ENCODE data around the gene NTN5. TPM values are rescaled to one million over a fixed set of nuclear protein-coding genes. Genes with fewer than 3 reads are reported as not detected.

NTN5 gene
- total and polyA plus RNA-seq, 9 of the 15 experiments (the other 6 are each of a cell fraction or from before 2014, with no cell fraction given), result not detected

- TF ChIP-seq SREBF1 (IDR thresholded peaks at IDR 0.05; ENCODE audit: borderline replicate concordance, low read depth, low read length), result no peak
- no peak for TF ChIP-seq EHMT2 (IDR thresholded peaks at IDR 0.05)
- TF ChIP-seq THRAP3 (IDR thresholded peaks at IDR 0.05; ENCODE audit: borderline replicate concordance), result no peak
- TF ChIP-seq MAX (CRISPR knock-in tag; IDR thresholded peaks at IDR 0.05), result no peak
- 0 out of 2 replicates have a peak, but pooled peaks have one; percentile 4 for TF ChIP-seq ZNF609 (CRISPR knock-in tag; IDR thresholded peaks at IDR 0.05; ENCODE audit: borderline replicate concordance)
- TF ChIP-seq ZNF717 (CRISPR knock-in tag; IDR thresholded peaks at IDR 0.05), result no peak
- no peak for TF ChIP-seq SMAD2 (IDR thresholded peaks at IDR 0.05; ENCODE audit: low read depth, low read length)
- TF ChIP-seq ZNF23 (CRISPR knock-in tag; IDR thresholded peaks at IDR 0.05), result no peak
- TF ChIP-seq CBX8 (IDR thresholded peaks at IDR 0.05; ENCODE audit: borderline replicate concordance, extremely low read depth, low read depth, low read length, poor library complexity, severe bottlenecking), result no peak
- peak; percentile 68 to 70 for TF ChIP-seq FOXK2 (conservative IDR thresholded peaks at IDR 0.05 in 1 of 2, IDR thresholded peaks at IDR 0.05 in 1 of 2; ENCODE audit: low read depth in 2 of 2)
- no peak for TF ChIP-seq PCBP1 (IDR thresholded peaks at IDR 0.05; ENCODE audit: low read depth, low read length, poor library complexity, severe bottlenecking)
- TF ChIP-seq STAT5A (IDR thresholded peaks at IDR 0.05; ENCODE audit: borderline replicate concordance, low read length), result no peak
- TF ChIP-seq TFE3 (CRISPR knock-in tag; IDR thresholded peaks at IDR 0.05), result no peak
- TF ChIP-seq RAD51 (IDR thresholded peaks at IDR 0.05; ENCODE audit: borderline replicate concordance, low read depth), result peak; percentile 37; the same call in 1 of the 2 replicates
- no peak for TF ChIP-seq FOS (IDR thresholded peaks at IDR 0.05; ENCODE audit: extremely low read depth, insufficient read length)
- no peak for TF ChIP-seq NEUROD1 (IDR thresholded peaks at IDR 0.05; ENCODE audit: borderline replicate concordance, low read depth, low read length, partially characterized antibody)
- TF ChIP-seq ESRRA (IDR thresholded peaks at IDR 0.05; ENCODE audit: borderline replicate concordance, low read depth), result no peak
- no peak for TF ChIP-seq ZBTB12 (CRISPR knock-in tag; IDR thresholded peaks at IDR 0.05)
- no peak for TF ChIP-seq CCNT2 (IDR thresholded peaks at IDR 0.05; ENCODE audit: borderline replicate concordance, extremely low read depth, insufficient read length, low read depth, low read length)
- TF ChIP-seq TRIM28 (IDR thresholded peaks at IDR 0.05), result 0 out of 2 replicates have a peak, but pooled peaks have one; percentile 17
- TF ChIP-seq TGIF2 (CRISPR knock-in tag; IDR thresholded peaks at IDR 0.05), result no peak
These were observed 49.2 kb downstream of the NTN5 start (continued) for GRCh38 chr19:48623556-48624066.
